NCI-H2227 (cell line): Measurements from ENCODE around the gene ZDHHC11.
"Not testable (repeated sequence)": the region's sequence is repeated elsewhere in the genome, so short reads cannot be mapped to it uniquely, and the experiment has no call there.

Experiments
- DNase-seq: peaks from one replicate; lab custom pipeline; 2025; ENCODE audit not compliant: unreplicated experiment; lab: John Stamatoyannopoulos, UW

The ZDHHC11 gene

DNA sequence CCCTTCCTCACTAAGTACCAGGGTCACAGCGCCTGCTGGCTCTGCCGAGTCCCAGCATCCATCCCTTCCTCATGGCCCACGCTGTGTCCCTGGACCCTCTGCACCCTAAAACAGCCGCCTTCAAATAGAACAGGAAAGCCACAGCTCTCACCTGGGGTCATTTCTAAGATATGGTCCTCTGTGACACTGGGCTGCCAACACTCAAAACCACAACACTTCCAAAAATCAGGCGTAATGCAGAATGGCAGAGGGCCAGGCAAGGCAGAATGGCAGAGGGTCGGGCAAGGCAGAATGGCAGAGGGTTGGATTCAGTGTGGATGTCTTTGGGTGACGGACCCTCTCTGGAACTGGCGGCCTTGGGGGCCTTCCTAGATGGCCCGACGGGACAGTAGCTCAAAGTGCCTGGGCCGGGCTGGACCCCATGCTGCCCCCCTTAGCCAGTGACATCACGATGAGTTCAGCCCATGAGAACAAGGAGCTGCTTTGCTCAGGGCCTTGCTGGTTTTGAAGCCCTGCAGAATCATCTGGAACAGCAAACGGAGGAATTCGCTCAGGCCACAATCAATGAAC is 101.6 kb downstream of the ZDHHC11 start:
- DNase-seq, result no peak

DNA sequence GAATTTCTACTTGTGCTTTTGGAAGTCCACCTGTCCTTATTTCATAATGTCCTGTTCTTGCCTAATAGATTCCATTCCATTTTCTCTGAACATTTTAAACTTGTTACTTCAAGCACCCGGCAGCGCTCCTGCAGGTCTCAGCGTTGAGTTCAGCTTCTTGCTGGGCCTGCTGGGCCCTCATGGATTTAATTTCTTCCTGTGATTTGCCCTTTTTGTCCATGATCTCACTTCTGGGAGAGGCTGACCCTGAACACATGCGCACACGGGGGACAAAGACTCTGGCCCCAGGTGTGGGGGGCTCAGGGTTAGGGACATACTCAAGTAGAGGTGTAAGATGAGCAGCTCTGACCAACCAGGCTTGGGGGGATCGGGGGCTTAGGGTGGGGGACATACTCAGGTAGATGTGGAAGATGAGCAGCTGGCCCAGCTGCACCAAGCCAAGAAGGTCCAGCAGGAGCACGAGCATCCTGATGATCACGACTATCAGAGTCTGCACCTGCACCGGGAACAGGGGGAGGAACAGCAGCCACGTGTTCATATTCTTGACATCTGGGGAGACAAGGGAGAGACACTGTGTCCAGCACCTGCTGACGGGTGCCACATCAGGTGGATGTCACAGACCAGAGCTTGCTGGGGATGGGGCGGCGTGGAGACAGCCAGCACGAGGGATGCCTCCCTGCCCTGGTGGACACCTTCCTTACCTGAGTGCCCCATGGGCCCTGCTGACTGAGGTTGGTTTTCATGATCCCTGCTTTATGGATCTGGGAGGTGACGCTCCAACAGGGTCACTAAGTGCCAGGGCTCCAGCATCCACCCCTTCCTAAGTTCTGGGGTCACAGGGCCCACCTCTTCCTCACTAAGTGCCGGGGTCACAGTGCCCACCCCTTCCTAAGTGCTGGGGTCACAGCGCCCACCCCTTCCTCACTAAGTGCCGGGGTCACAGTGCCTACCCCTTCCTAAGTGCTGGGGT is 102.5 kb downstream of the ZDHHC11 start:
- not testable (repeated sequence) for DNase-seq

DNA sequence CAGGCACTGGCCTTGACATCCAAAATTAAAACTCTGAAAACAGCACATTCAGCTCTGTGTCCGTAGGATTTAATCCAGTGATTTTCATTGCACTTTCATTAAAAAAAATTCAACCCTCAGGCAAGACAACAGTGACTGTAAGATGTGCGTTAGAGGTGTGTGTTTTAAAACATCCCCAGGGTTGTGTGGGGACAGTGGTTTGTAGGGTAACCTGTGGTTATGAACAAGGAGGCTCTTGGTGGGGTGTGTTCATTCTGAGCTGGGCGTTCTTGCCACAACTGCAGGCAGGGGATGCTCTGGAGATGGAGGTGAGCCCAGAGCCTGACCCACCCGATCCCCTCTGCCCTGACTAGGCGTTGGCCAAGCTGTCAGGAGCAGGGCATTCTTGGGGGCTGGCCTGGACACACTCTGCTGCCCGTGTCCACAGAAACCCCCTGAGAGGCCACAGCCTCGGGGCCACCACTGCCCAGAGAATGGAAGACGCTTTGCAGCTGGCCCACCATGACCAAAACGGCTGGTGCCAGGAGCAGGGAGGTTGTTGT is 103.4 kb downstream of the ZDHHC11 start:
- DNase-seq, result not testable (repeated sequence)

DNA sequence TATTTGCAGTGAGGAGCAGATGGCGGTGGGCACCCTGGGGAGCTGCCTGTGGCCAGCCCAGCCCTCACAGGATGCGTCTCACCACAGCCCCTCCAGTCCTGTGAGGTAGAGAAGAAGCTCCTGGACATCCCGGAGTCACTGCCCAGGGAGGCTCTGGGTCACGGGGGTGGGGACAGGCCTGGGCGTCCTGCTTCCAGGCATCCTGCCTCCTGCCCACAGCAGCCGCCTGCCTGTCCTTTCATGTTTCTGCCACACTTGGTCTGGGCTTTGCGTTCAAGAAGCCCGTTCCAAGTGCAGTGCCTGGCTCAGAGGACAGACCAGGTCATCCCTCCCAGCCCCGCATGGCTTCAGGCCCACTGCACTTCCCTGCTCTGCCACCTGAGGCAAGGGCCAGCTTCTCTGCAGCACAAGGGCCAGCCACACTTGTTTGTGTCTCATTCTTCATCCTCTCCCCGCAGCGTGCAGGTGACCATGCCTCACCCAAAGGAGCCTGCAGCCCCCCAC is 104.5 kb downstream of the ZDHHC11 start:
- no peak for DNase-seq
